DOHH2 (cell line): ENCODE measurements around the gene RUNX2.

Experiments
- H3F3A ChIP-seq: fragments of 200-600 bp; sonication (generic), shearing (Covaris generic); 2 replicates; pipeline ENCODE4 v1.6.0; 2016; ENCODE audit warnings: antibody characterized with exemption, mild to moderate bottlenecking; ENCODE audit not compliant: control insufficient read depth, insufficient read depth
- H3K27ac ChIP-seq: fragments of 200-600 bp; sonication (generic); 2 replicates; pipeline ENCODE4 v1.5.1; 2014; ENCODE audit warnings: low read depth, mild to moderate bottlenecking, low read length, moderate library complexity
- H3K27me3 ChIP-seq: fragments of 200-600 bp; sonication (generic); 2 replicates; pipeline ENCODE4 v1.6.1; 2014; ENCODE audit warnings: mild to moderate bottlenecking, low read length, mixed read lengths; ENCODE audit not compliant: control insufficient read depth
- H3K36me3 ChIP-seq: fragments of 200-600 bp; sonication (generic); 2 replicates; pipeline ENCODE4 v1.6.1; 2014; ENCODE audit warnings: mild to moderate bottlenecking, low read length, moderate library complexity, mixed read lengths; ENCODE audit not compliant: control insufficient read depth
- H3K4me1 ChIP-seq: fragments of 200-600 bp; sonication (generic); 2 replicates; pipeline ENCODE4 v1.6.1; 2014; ENCODE audit warnings: mild to moderate bottlenecking, low read length, mixed read lengths; ENCODE audit not compliant: control insufficient read depth
- H3K4me2 ChIP-seq: fragments of 200-600 bp; sonication (generic); 2 replicates; pipeline ENCODE4 v1.6.0; 2014; ENCODE audit warnings: mild to moderate bottlenecking, low read length, moderate library complexity
- H3K4me3 ChIP-seq: fragments of 200-600 bp; sonication (generic); 2 replicates; pipeline ENCODE4 v1.5.1; 2014; ENCODE audit warnings: mild to moderate bottlenecking, low read length, mixed read lengths
- H3K79me2 ChIP-seq: fragments of 200-600 bp; sonication (generic); 2 replicates; pipeline ENCODE4 v1.6.1; 2014; ENCODE audit warnings: mild to moderate bottlenecking, low read length, mixed read lengths; ENCODE audit not compliant: control insufficient read depth
- H3K9me2 ChIP-seq: fragments of 200-600 bp; sonication (generic); replicated peaks from 2 replicates; pipeline ENCODE4 v1.6.1; 2014; ENCODE audit warnings: mild to moderate bottlenecking, low read length, mixed read lengths; ENCODE audit not compliant: control insufficient read depth
- H3K9me3 ChIP-seq: fragments of 200-600 bp; sonication (generic); 2 replicates; pipeline ENCODE4 v1.6.1; 2014; ENCODE audit warnings: antibody characterized with exemption, low read length, mixed read lengths; ENCODE audit not compliant: control insufficient read depth, insufficient read depth
- H4K20me1 ChIP-seq: fragments of 200-600 bp; sonication (generic); 2 replicates; pipeline ENCODE4 v1.6.0; 2014; ENCODE audit warnings: low read depth, mild to moderate bottlenecking, antibody characterized with exemption, low read length, moderate library complexity; ENCODE audit not compliant: control insufficient read depth, insufficient read depth
- CTCF ChIP-seq: fragments of 200-600 bp; sonication (generic); IDR thresholded peaks from one replicate; pipeline ENCODE4 v1.5.1; 2014; ENCODE audit warnings: antibody characterized with exemption, mild to moderate bottlenecking, low read depth, low read length; ENCODE audit not compliant: poor library complexity, severe bottlenecking
- EZH2phosphoT487 ChIP-seq: fragments of 200-600 bp; sonication (generic); IDR thresholded peaks from 2 replicates; pipeline ENCODE4 v1.6.1; 2017; ENCODE audit warnings: borderline replicate concordance, mild to moderate bottlenecking, antibody characterized with exemption, low read length, moderate library complexity, mixed read lengths

The RUNX2 gene

GRCh38 chr6:45488889-45489288 is 160.8 kb downstream of the RUNX2 start:
- H3K9me3 ChIP-seq: no peaks in the 10 kb centered on the region
- H3K79me2 ChIP-seq: no peaks in the 10 kb centered on the region
- no peak for TF ChIP-seq EZH2phosphoT487
- TF ChIP-seq CTCF: no peak
- no peaks in the 10 kb centered on the region for H3K27me3 ChIP-seq
- no peak overlapping the region for H3K27ac ChIP-seq
- H3K9me2 ChIP-seq: no peaks in the 10 kb centered on the region
- H3K4me1 ChIP-seq: peaks cover 7% of the 10 kb centered on the region
- no peak overlapping the region for H3K4me2 ChIP-seq
- no peaks in the 10 kb centered on the region for H4K20me1 ChIP-seq
- H3K36me3 ChIP-seq: no peaks in the 10 kb centered on the region
- no peaks in the 10 kb centered on the region for H3F3A ChIP-seq
- no peak overlapping the region for H3K4me3 ChIP-seq

- Histone ChIP-seq H3K4me2 (no peak overlapping the region), H3K27me3 (no peaks in the 10 kb centered on the region), H3K4me3 (no peak overlapping the region), H3K79me2 (no peaks in the 10 kb centered on the region), H3K9me3 (no peaks in the 10 kb centered on the region), H3K9me2 (no peaks in the 10 kb centered on the region), H3F3A (no peaks in the 10 kb centered on the region), H4K20me1 (no peaks in the 10 kb centered on the region), H3K36me3 (no peaks in the 10 kb centered on the region), H3K4me1 (peaks cover 19% of the 10 kb centered on the region), H3K27ac (no peak overlapping the region)
- no peak for TF ChIP-seq CTCF
- TF ChIP-seq EZH2phosphoT487: no peak
Measured at GRCh38 chr6:45491048-45491735, 163.1 kb downstream of the RUNX2 start.

- Histone ChIP-seq H3K27me3 (no peaks in the 10 kb centered on the region), H3K27ac (no peak overlapping the region), H4K20me1 (no peaks in the 10 kb centered on the region), H3K4me2 (no peak overlapping the region), H3K4me3 (no peak overlapping the region), H3F3A (no peaks in the 10 kb centered on the region), H3K9me3 (no peaks in the 10 kb centered on the region), H3K9me2 (no peaks in the 10 kb centered on the region), H3K4me1 (peaks cover 22% of the 10 kb centered on the region), H3K79me2 (no peaks in the 10 kb centered on the region), H3K36me3 (no peaks in the 10 kb centered on the region)
- TF ChIP-seq CTCF (no peak), EZH2phosphoT487 (no peak)
Measured at GRCh38 chr6:45491874-45492273, 163.7 kb downstream of the RUNX2 start.
